HepG2 (cell line): ENCODE data around the gene MRPL34. TPM values are rescaled to one million over a fixed set of nuclear protein-coding genes. Genes with fewer than 3 reads are reported as not detected.
A peak's percentile ranks its signal among the peaks of the same experiment; 100 is the strongest.

Experiments used
- CBX2 ChIP-seq, 2 experiments: fragments of 200-600 bp in 1 of 2; sonication (generic); formaldehyde crosslinking in 1 of 2; IDR thresholded peaks; 2 replicates each; pipeline versions ENCODE4 v1.7.0 to v1.8.1; 2018 to 2022; ENCODE audit warnings: low read depth in 2 of 2, low read length in 1 of 2, mild to moderate bottlenecking in 1 of 2, missing genetic modification reagents in 1 of 2
- CENPX ChIP-seq: sonication (generic); formaldehyde crosslinking; IDR thresholded peaks from 2 replicates; pipeline ENCODE4 v1.9.0; 2021; ENCODE audit warnings: mild to moderate bottlenecking, missing genetic modification reagents, moderate library complexity
- DNMT3B ChIP-seq: conservative IDR thresholded peaks from 2 replicates; pipeline ENCODE4 v1.6.1; 2016; ENCODE audit warnings: missing biosample characterization, control low read depth
- DR1 ChIP-seq: sonication (generic); formaldehyde crosslinking; IDR thresholded peaks from 2 replicates; pipeline ENCODE4 v1.8.0; 2021; ENCODE audit warnings: mild to moderate bottlenecking, missing genetic modification reagents, inconsistent platforms
- ELF3 ChIP-seq: IDR thresholded peaks from 2 replicates; pipeline ENCODE4 v1.6.1; 2016; ENCODE audit warnings: missing genetic modification reagents, missing compliant biosample characterization
- GABPB1 ChIP-seq: IDR thresholded peaks from 2 replicates; pipeline ENCODE4 v1.6.1; 2016; ENCODE audit warnings: mild to moderate bottlenecking, missing genetic modification reagents, moderate library complexity, missing compliant biosample characterization
- GMEB2 ChIP-seq: IDR thresholded peaks from 2 replicates; pipeline ENCODE4 v1.6.1; 2016; ENCODE audit warnings: missing biosample characterization, missing genetic modification reagents, low read depth
- MXD1 ChIP-seq: sonication (generic); formaldehyde crosslinking; IDR thresholded peaks from 2 replicates; pipeline ENCODE4 v1.4.0; 2020; ENCODE audit warnings: mild to moderate bottlenecking, missing genetic modification reagents
- NRL ChIP-seq: sonication (generic); formaldehyde crosslinking; IDR thresholded peaks from 2 replicates; pipeline ENCODE4 v1.5.0; 2020; ENCODE audit warnings: missing genetic modification reagents, mild to moderate bottlenecking, moderate library complexity, borderline replicate concordance
- SETDB1 ChIP-seq: sonication (generic); formaldehyde crosslinking; IDR thresholded peaks from 2 replicates; pipeline ENCODE4 v1.5.1; 2020; ENCODE audit warnings: missing genetic modification reagents, mild to moderate bottlenecking, borderline replicate concordance
- SMYD3 ChIP-seq: sonication (generic); formaldehyde crosslinking; IDR thresholded peaks from 2 replicates; pipeline ENCODE4 v1.8.1; 2023; ENCODE audit warnings: mild to moderate bottlenecking, missing genetic modification reagents
- ZBTB25 ChIP-seq: IDR thresholded peaks from 2 replicates; pipeline ENCODE4 v1.6.1; 2018; ENCODE audit warnings: missing genetic modification reagents
- ZMYM4 ChIP-seq: sonication (generic); formaldehyde crosslinking; IDR thresholded peaks from 2 replicates; pipeline ENCODE4 v1.8.1; 2023; ENCODE audit warnings: mild to moderate bottlenecking, missing genetic modification reagents
- ZNF232 ChIP-seq: sonication (generic); formaldehyde crosslinking; IDR thresholded peaks from 2 replicates; pipeline ENCODE4 v1.4.0; 2020; ENCODE audit warnings: missing genetic modification reagents, borderline replicate concordance
- ZNF260 ChIP-seq: sonication (generic); formaldehyde crosslinking; IDR thresholded peaks from 2 replicates; pipeline ENCODE4 v1.4.0; 2020; ENCODE audit warnings: missing genetic modification reagents, low read depth, mild to moderate bottlenecking, borderline replicate concordance
- ZNF572 ChIP-seq: sonication (generic); formaldehyde crosslinking; IDR thresholded peaks from 2 replicates; pipeline ENCODE4 v1.5.1; 2020; ENCODE audit warnings: mild to moderate bottlenecking, missing genetic modification reagents
- ZNF777 ChIP-seq: sonication (generic); formaldehyde crosslinking; IDR thresholded peaks from 2 replicates; pipeline ENCODE4 v1.4.0; 2020; ENCODE audit warnings: missing genetic modification reagents
- ZNF850 ChIP-seq: sonication (generic); formaldehyde crosslinking; conservative IDR thresholded peaks from 2 replicates; pipeline ENCODE4 v1.9.0; 2021; ENCODE audit warnings: mild to moderate bottlenecking, missing genetic modification reagents
- polyA plus RNA-seq, 8 experiments: library from polyadenylated mRNA; depleted of rRNA in 3 of 8; stranded (reverse) in 7 of 8; unstranded in 1 of 8; fragments of >200 nt; fragmentation: Illumina TruSeq in 4 of 8; extraction: Trizol in 4 of 8; gene quantifications; 2 replicates each; pipeline versions ENCODE4 v1.2.1 to v1.2.3, GENCODE V29; 2011 to 2016; ENCODE audit warnings: low read depth in 4 of 8, missing spikeins in 1 of 8, mixed read lengths in 1 of 8; ENCODE audit not compliant: insufficient read depth in 1 of 8
- total RNA-seq, 5 experiments: library from RNA; depleted of rRNA; stranded (reverse); fragments of >200 nt; fragmentation: Illumina TruSeq; extraction: Trizol; gene quantifications; 2 replicates each; pipeline ENCODE4 v1.2.3, GENCODE V29; 2016; ENCODE audit warnings: low read depth in 1 of 5
- TF ChIP-seq, protein P1 (sequence below): sonication (generic); formaldehyde crosslinking; IDR thresholded peaks from 2 replicates; pipeline ENCODE4 v1.9.0; 2021; ENCODE audit warnings: missing genetic modification reagents, borderline replicate concordance
- TF ChIP-seq, protein P2 (sequence below): sonication (generic); formaldehyde crosslinking; IDR thresholded peaks from 2 replicates; pipeline ENCODE4 v1.4.0; 2020; ENCODE audit warnings: missing genetic modification reagents; ENCODE audit errors: not compliant biosample characterization
- TF ChIP-seq, protein P3 (sequence below): IDR thresholded peaks from 2 replicates; pipeline ENCODE4 v1.6.1; 2016; ENCODE audit warnings: low read depth, borderline replicate concordance

The MRPL34 gene
- total and polyA plus RNA-seq, 2 of the 13 experiments (the other 11 are each of a cell fraction or from before 2014, with no cell fraction given), result 74.0 to 77.3 TPM

- TF ChIP-seq, protein P1, sequence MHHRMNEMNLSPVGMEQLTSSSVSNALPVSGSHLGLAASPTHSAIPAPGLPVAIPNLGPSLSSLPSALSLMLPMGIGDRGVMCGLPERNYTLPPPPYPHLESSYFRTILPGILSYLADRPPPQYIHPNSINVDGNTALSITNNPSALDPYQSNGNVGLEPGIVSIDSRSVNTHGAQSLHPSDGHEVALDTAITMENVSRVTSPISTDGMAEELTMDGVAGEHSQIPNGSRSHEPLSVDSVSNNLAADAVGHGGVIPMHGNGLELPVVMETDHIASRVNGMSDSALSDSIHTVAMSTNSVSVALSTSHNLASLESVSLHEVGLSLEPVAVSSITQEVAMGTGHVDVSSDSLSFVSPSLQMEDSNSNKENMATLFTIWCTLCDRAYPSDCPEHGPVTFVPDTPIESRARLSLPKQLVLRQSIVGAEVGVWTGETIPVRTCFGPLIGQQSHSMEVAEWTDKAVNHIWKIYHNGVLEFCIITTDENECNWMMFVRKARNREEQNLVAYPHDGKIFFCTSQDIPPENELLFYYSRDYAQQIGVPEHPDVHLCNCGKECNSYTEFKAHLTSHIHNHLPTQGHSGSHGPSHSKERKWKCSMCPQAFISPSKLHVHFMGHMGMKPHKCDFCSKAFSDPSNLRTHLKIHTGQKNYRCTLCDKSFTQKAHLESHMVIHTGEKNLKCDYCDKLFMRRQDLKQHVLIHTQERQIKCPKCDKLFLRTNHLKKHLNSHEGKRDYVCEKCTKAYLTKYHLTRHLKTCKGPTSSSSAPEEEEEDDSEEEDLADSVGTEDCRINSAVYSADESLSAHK (CRISPR knock-in tag), result no peak
- TF ChIP-seq GABPB1 (peak; percentile 82), ZNF260 (no peak), SMYD3 (CRISPR knock-in tag) (no peak), ZNF572 (no peak), ZMYM4 (CRISPR knock-in tag) (peak; percentile 69), ZNF850 (no peak), ZNF777 (CRISPR knock-in tag) (peak; percentile 57), DR1 (CRISPR knock-in tag) (no peak; the same call in 1 of the 2 replicates), DNMT3B (CRISPR knock-in tag) (no peak), NRL (CRISPR knock-in tag) (no peak), GMEB2 (CRISPR knock-in tag) (no peak), ZNF232 (CRISPR knock-in tag) (no peak; the same call in 1 of the 2 replicates), ELF3 (peak; percentile 85), CENPX (CRISPR knock-in tag) (no peak), SETDB1 (no peak), ZBTB25 (0 out of 2 replicates have a peak, but pooled peaks have one; percentile 35), MXD1 (peak; percentile 79; the same call in 1 of the 2 replicates), CBX2 (IDR thresholded peaks at IDR 0.05; ENCODE audit: low read depth, low read length) (no peak), CBX2 (CRISPR knock-in tag; IDR thresholded peaks at IDR 0.05; ENCODE audit: low read depth) (no peak)
- TF ChIP-seq, protein P2, sequence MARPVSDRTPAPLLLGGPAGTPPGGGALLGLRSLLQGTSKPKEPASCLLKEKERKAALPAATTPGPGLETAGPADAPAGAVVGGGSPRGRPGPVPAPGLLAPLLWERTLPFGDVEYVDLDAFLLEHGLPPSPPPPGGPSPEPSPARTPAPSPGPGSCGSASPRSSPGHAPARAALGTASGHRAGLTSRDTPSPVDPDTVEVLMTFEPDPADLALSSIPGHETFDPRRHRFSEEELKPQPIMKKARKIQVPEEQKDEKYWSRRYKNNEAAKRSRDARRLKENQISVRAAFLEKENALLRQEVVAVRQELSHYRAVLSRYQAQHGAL (CRISPR knock-in tag), result no peak
- TF ChIP-seq, protein P3, sequence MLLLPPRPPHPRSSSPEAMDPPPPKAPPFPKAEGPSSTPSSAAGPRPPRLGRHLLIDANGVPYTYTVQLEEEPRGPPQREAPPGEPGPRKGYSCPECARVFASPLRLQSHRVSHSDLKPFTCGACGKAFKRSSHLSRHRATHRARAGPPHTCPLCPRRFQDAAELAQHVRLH (CRISPR knock-in tag), result peak; percentile 42; the same call in 1 of the 2 replicates
These were observed 29.0 kb downstream of the MRPL34 start, which contains the start of gene ANO8 (continued) for GRCh38 chr19:17334414-17335409.
